Mucosa of rectum (tissue), 2 donors: ENCODE measurements around the gene HAUS3.

Source experiments
- H3K27ac ChIP-seq, 2 donors: one replicate each; pipeline ENCODE4 v1.7.0; 2013; ENCODE audit warnings: inconsistent platforms in 2 of 2, low read depth in 2 of 2, low read length in 2 of 2
- H3K27me3 ChIP-seq, 2 donors: one replicate each; pipeline ENCODE4 v1.7.0; 2013; ENCODE audit warnings: low read length in 2 of 2; ENCODE audit not compliant: control insufficient read depth in 2 of 2, insufficient read depth in 2 of 2
- H3K36me3 ChIP-seq, 2 donors: one replicate each; pipeline ENCODE4 v1.7.0; 2013; ENCODE audit warnings: low read length in 2 of 2; ENCODE audit not compliant: control insufficient read depth in 2 of 2, insufficient read depth in 2 of 2
- H3K4me1 ChIP-seq, 2 donors: one replicate each; pipeline ENCODE4 v1.7.0; 2013; ENCODE audit warnings: low read length in 2 of 2, mild to moderate bottlenecking in 1 of 2; ENCODE audit not compliant: control insufficient read depth in 2 of 2, insufficient read depth in 2 of 2
- H3K4me3 ChIP-seq, 2 donors: one replicate each; pipeline ENCODE4 v1.7.0; 2013; ENCODE audit warnings: low read length in 2 of 2
- H3K9ac ChIP-seq, 2 donors: one replicate each; pipeline ENCODE4 v1.7.0; 2013; ENCODE audit warnings: low read length in 2 of 2, low read depth in 1 of 2, mild to moderate bottlenecking in 1 of 2
- H3K9me3 ChIP-seq, 2 donors: one replicate each; pipeline ENCODE4 v1.7.0; 2013; ENCODE audit warnings: low read length in 2 of 2; ENCODE audit not compliant: control insufficient read depth in 2 of 2
- donor health status: healthy.
- donor health status: Normal muscosa, but diverticular disease.

HAUS3 gene

GRCh38 chr4:2250357-2251072 is 8.6 kb upstream of the HAUS3 start:
- Histone ChIP-seq H3K9ac (no peak overlapping the region), H3K4me3 (no peak overlapping the region), H3K36me3 (peaks cover 38 to 56% of the 10 kb centered on the region in 2 donors), H3K9me3 (no peaks in the 10 kb centered on the region), H3K4me1 (no peaks in the 10 kb centered on the region), H3K27ac (no peak overlapping the region), H3K27me3 (no peaks in the 10 kb centered on the region)

GRCh38 chr4:2249526-2250356 is 7.8 kb upstream of the HAUS3 start:
- Histone ChIP-seq H3K27me3 (no peaks in the 10 kb centered on the region), H3K4me3 (no peak overlapping the region), H3K9ac (no peak overlapping the region), H3K27ac (no peak overlapping the region), H3K9me3 (no peaks in the 10 kb centered on the region), H3K36me3 (peaks cover 32 to 50% of the 10 kb centered on the region in 2 donors), H3K4me1 (peaks cover 0 to 4% of the 10 kb centered on the region in 2 donors)

GRCh38 chr4:2248821-2249261 is 6.9 kb upstream of the HAUS3 start:
- Histone ChIP-seq H3K4me3 (no peak overlapping the region), H3K36me3 (peaks cover 25 to 41% of the 10 kb centered on the region in 2 donors), H3K4me1 (peaks cover 7 to 12% of the 10 kb centered on the region in 2 donors)

GRCh38 chr4:2248044-2248780 is 6.3 kb upstream of the HAUS3 start:
- peaks cover 9 to 14% of the 10 kb centered on the region in 2 donors for H3K4me1 ChIP-seq
- H3K4me3 ChIP-seq, result no peak overlapping the region
- no peaks in the 10 kb centered on the region for H3K9me3 ChIP-seq
- no peak overlapping the region for H3K27ac ChIP-seq
- no peak overlapping the region for H3K9ac ChIP-seq
- H3K36me3 ChIP-seq, result peaks cover 20 to 35% of the 10 kb centered on the region in 2 donors
- no peaks in the 10 kb centered on the region for H3K27me3 ChIP-seq

More at GRCh38 chr4:2248821-2249261, 6.9 kb upstream of the HAUS3 start:
- no peaks in the 10 kb centered on the region for H3K9me3 ChIP-seq
- H3K27ac ChIP-seq, result no peak overlapping the region
- H3K9ac ChIP-seq, result no peak overlapping the region
- H3K27me3 ChIP-seq, result no peaks in the 10 kb centered on the region

GRCh38 chr4:2247128-2248043 is 5.5 kb upstream of the HAUS3 start:
- H3K27ac ChIP-seq, result no peak overlapping the region
- peaks cover 15 to 31% of the 10 kb centered on the region in 2 donors for H3K36me3 ChIP-seq
- H3K9ac ChIP-seq, result no peak overlapping the region
- H3K4me1 ChIP-seq, result peaks cover 9 to 14% of the 10 kb centered on the region in 2 donors
- no peaks in the 10 kb centered on the region for H3K27me3 ChIP-seq
- no peak overlapping the region for H3K4me3 ChIP-seq
- H3K9me3 ChIP-seq, result no peaks in the 10 kb centered on the region

GRCh38 chr4:2246384-2247127 is 4.6 kb upstream of the HAUS3 start:
- H3K9ac ChIP-seq, result no peak overlapping the region

GRCh38 chr4:2245787-2246275 is 3.9 kb upstream of the HAUS3 start:
- Histone ChIP-seq H3K36me3 (peaks cover 14 to 21% of the 10 kb centered on the region in 2 donors), H3K27me3 (no peaks in the 10 kb centered on the region), H3K4me1 (peaks cover 12 to 19% of the 10 kb centered on the region in 2 donors), H3K9ac (no peak overlapping the region), H3K27ac (no peak overlapping the region), H3K9me3 (no peaks in the 10 kb centered on the region), H3K4me3 (no peak overlapping the region)

More at GRCh38 chr4:2246384-2247127, 4.6 kb upstream of the HAUS3 start:
- H3K4me3 ChIP-seq, result no peak overlapping the region
- H3K27me3 ChIP-seq, result no peaks in the 10 kb centered on the region
- no peak overlapping the region for H3K27ac ChIP-seq
- H3K4me1 ChIP-seq, result peaks cover 9 to 14% of the 10 kb centered on the region in 2 donors
- peaks cover 15 to 27% of the 10 kb centered on the region in 2 donors for H3K36me3 ChIP-seq
- H3K9me3 ChIP-seq, result no peaks in the 10 kb centered on the region

GRCh38 chr4:2245057-2245786 is 3.3 kb upstream of the HAUS3 start:
- H3K9me3 ChIP-seq, result no peaks in the 10 kb centered on the region
- no peak overlapping the region for H3K9ac ChIP-seq
- peaks cover 17 to 25% of the 10 kb centered on the region in 2 donors for H3K4me1 ChIP-seq
- no peak overlapping the region for H3K27ac ChIP-seq
- peaks cover 10 to 15% of the 10 kb centered on the region in 2 donors for H3K36me3 ChIP-seq
- H3K4me3 ChIP-seq, result no peak overlapping the region
- H3K27me3 ChIP-seq, result no peaks in the 10 kb centered on the region
